ENCODE data around the gene NDUFA5.

NDUFA5 gene

GRCh38 chr7:123557398-123558288 is at the start of gene NDUFA5:
TSS of gene NDUFA5 (minus strand) at chr7:123557818. CDS start at chr7:123557795, 23 bp downstream.
- H3K36me3 ChIP-seq (ENCODE audit: insufficient read depth, low read length), result peaks cover 33% of the 10 kb centered on the region
- peak within 1 kb of the TSS; percentile 98 for H3K4me3 ChIP-seq
- peak within 1 kb of the TSS; percentile 87 for H3K27ac ChIP-seq
- DNase-seq (ENCODE audit: low read depth, low spot score), result peak; percentile 97
- TF ChIP-seq POLR2AphosphoS5 (IDR thresholded peaks at IDR 0.05; ENCODE audit: borderline replicate concordance, low read depth, low read length), result peak; percentile 84
- no peak for TF ChIP-seq EZH2 (IDR thresholded peaks at IDR 0.05)
- TF ChIP-seq FOXP2 (optimal IDR thresholded peaks at IDR 0.05; ENCODE audit: control extremely low read depth, extremely low read length, insufficient read depth), result peak; percentile 55
- no peaks in the 10 kb centered on the region for H3K9me3 ChIP-seq (ENCODE audit: low read depth, low read length)
- peak within 1 kb of the TSS; percentile 91 for H3K9ac ChIP-seq (ENCODE audit: insufficient read length)

- Histone ChIP-seq H3K27ac (no peak overlapping the region), H3K9me3 (ENCODE audit: low read depth, low read length) (no peaks in the 10 kb centered on the region), H3K9ac (ENCODE audit: insufficient read length) (no peak overlapping the region), H3K4me3 (no peak overlapping the region), H3K36me3 (ENCODE audit: insufficient read depth, low read length) (no peaks in the 10 kb centered on the region)
- DNase-seq (ENCODE audit: low read depth, low spot score), result no peak
- TF ChIP-seq POLR2AphosphoS5 (IDR thresholded peaks at IDR 0.05; ENCODE audit: borderline replicate concordance, low read depth, low read length) (no peak), EZH2 (IDR thresholded peaks at IDR 0.05) (no peak), FOXP2 (optimal IDR thresholded peaks at IDR 0.05; ENCODE audit: control extremely low read depth, extremely low read length, insufficient read depth) (no peak)
These were observed 47.1 kb upstream of the NDUFA5 start for GRCh38 chr7:123604739-123605138.

DNA sequence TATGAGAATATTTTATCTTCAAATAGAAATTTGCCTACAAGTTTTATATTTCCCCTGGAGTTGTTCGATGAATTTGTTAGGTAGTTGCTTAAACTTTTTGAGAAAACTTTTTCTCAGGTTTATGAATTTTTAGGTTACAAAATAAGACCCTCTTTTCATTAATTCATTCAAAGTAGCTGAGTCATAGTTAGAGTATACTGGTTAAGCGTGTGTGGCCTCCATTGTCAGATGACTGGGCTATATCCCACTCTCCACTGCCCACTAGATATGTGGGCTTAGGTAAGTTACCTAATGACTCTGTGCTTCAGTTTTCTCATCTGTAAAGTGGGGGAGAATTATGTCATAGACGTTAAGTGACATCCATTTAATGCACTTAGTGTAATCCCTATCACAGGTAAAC is 45.0 kb upstream of the NDUFA5 start:
- Histone ChIP-seq H3K4me3 (no peak overlapping the region), H3K9ac (ENCODE audit: insufficient read length) (no peak overlapping the region), H3K9me3 (ENCODE audit: low read depth, low read length) (no peaks in the 10 kb centered on the region), H3K36me3 (ENCODE audit: insufficient read depth, low read length) (no peaks in the 10 kb centered on the region), H3K27ac (no peak overlapping the region)
- TF ChIP-seq POLR2AphosphoS5 (IDR thresholded peaks at IDR 0.05; ENCODE audit: borderline replicate concordance, low read depth, low read length) (no peak), EZH2 (IDR thresholded peaks at IDR 0.05) (no peak), FOXP2 (optimal IDR thresholded peaks at IDR 0.05; ENCODE audit: control extremely low read depth, extremely low read length, insufficient read depth) (no peak)
- no peak for DNase-seq (ENCODE audit: low read depth, low spot score)

- no peak within 1 kb of the TSS for H3K9ac ChIP-seq (ENCODE audit: insufficient read length)
- no peak within 1 kb of the TSS for H3K27ac ChIP-seq
- no peaks in the 10 kb centered on the region for H3K36me3 ChIP-seq (ENCODE audit: insufficient read depth, low read length)
- TF ChIP-seq POLR2AphosphoS5 (IDR thresholded peaks at IDR 0.05; ENCODE audit: borderline replicate concordance, low read depth, low read length), result no peak
- no peak for TF ChIP-seq FOXP2 (optimal IDR thresholded peaks at IDR 0.05; ENCODE audit: control extremely low read depth, extremely low read length, insufficient read depth)
- TF ChIP-seq EZH2 (IDR thresholded peaks at IDR 0.05), result no peak
- no peaks in the 10 kb centered on the region for H3K9me3 ChIP-seq (ENCODE audit: low read depth, low read length)
- no peak within 1 kb of the TSS for H3K4me3 ChIP-seq
- no peak for DNase-seq (ENCODE audit: low read depth, low spot score)
These were observed 43.9 kb upstream of the NDUFA5 start, which contains the start of gene ASB15 for GRCh38 chr7:123601530-123601929. TSS of gene ASB15 (plus strand) at chr7:123601821. CDS start at chr7:123614503, 12,682 bp downstream.

DNA sequence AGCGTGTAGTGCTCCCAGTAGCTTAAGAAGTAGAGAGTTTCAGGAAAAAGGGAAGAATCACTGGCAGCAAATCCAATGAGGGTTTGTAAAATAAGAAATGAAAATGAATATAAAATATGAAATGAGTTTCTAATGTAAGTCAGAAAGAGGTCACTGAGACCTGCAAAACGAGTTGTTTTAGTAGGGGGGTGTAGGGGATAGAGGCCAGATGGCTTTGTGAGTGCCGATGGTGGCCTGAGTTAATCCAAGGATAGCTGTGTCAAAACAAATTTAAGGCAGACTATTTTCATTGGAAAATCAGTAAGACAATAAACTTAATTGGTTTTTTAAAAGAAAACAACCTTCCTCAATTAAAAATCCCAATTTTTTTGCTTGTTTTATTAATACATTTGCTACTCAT is 43.3 kb upstream of the NDUFA5 start:
- H3K36me3 ChIP-seq (ENCODE audit: insufficient read depth, low read length), result no peaks in the 10 kb centered on the region
- TF ChIP-seq FOXP2 (optimal IDR thresholded peaks at IDR 0.05; ENCODE audit: control extremely low read depth, extremely low read length, insufficient read depth), result no peak
- TF ChIP-seq POLR2AphosphoS5 (IDR thresholded peaks at IDR 0.05; ENCODE audit: borderline replicate concordance, low read depth, low read length), result no peak
- no peak for TF ChIP-seq EZH2 (IDR thresholded peaks at IDR 0.05)

GRCh38 chr7:123599766-123600165 is 42.1 kb upstream of the NDUFA5 start:
- no peak for DNase-seq (ENCODE audit: low read depth, low spot score)
- H3K9ac ChIP-seq (ENCODE audit: insufficient read length), result no peak overlapping the region
- no peak overlapping the region for H3K4me3 ChIP-seq
- no peak for TF ChIP-seq FOXP2 (optimal IDR thresholded peaks at IDR 0.05; ENCODE audit: control extremely low read depth, extremely low read length, insufficient read depth)
- TF ChIP-seq EZH2 (IDR thresholded peaks at IDR 0.05), result no peak
- TF ChIP-seq POLR2AphosphoS5 (IDR thresholded peaks at IDR 0.05; ENCODE audit: borderline replicate concordance, low read depth, low read length), result no peak
- no peaks in the 10 kb centered on the region for H3K36me3 ChIP-seq (ENCODE audit: insufficient read depth, low read length)
- no peaks in the 10 kb centered on the region for H3K9me3 ChIP-seq (ENCODE audit: low read depth, low read length)
- no peak overlapping the region for H3K27ac ChIP-seq

More for the DNA sequence above, 43.3 kb upstream of the NDUFA5 start:
- no peaks in the 10 kb centered on the region for H3K9me3 ChIP-seq (ENCODE audit: low read depth, low read length)
- no peak overlapping the region for H3K4me3 ChIP-seq
- H3K9ac ChIP-seq (ENCODE audit: insufficient read length), result no peak overlapping the region
- no peak for DNase-seq (ENCODE audit: low read depth, low spot score)
- no peak overlapping the region for H3K27ac ChIP-seq

DNA sequence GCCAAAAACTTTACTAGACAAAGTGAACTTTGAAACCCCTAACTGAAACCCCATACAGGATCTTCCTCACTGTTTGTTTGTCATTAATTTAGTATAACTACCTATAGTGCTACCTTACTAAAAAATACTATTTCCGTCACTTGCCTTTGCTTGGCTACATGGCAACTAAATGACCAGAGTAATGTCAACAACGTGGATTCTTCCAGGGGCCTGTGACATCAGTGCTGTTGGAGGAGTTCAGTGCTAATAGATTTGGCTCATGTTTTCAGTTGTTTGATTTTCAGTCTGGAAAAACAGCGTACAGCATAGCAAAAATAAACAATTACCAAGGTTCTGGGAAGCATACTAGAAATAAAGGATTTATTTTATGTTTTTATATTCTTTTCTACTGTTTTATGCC is 41.0 kb upstream of the NDUFA5 start:
- no peaks in the 10 kb centered on the region for H3K9me3 ChIP-seq (ENCODE audit: low read depth, low read length)
- H3K36me3 ChIP-seq (ENCODE audit: insufficient read depth, low read length), result no peaks in the 10 kb centered on the region
- H3K27ac ChIP-seq, result no peak overlapping the region
- DNase-seq (ENCODE audit: low read depth, low spot score), result no peak
- no peak for TF ChIP-seq FOXP2 (optimal IDR thresholded peaks at IDR 0.05; ENCODE audit: control extremely low read depth, extremely low read length, insufficient read depth)
- TF ChIP-seq POLR2AphosphoS5 (IDR thresholded peaks at IDR 0.05; ENCODE audit: borderline replicate concordance, low read depth, low read length), result no peak
- no peak for TF ChIP-seq EZH2 (IDR thresholded peaks at IDR 0.05)
- H3K4me3 ChIP-seq, result no peak overlapping the region
- no peak overlapping the region for H3K9ac ChIP-seq (ENCODE audit: insufficient read length)

- no peak overlapping the region for H3K4me3 ChIP-seq
- no peak overlapping the region for H3K27ac ChIP-seq
- H3K9ac ChIP-seq (ENCODE audit: insufficient read length), result no peak overlapping the region
- DNase-seq (ENCODE audit: low read depth, low spot score), result no peak
- no peak for TF ChIP-seq EZH2 (IDR thresholded peaks at IDR 0.05)
- no peak for TF ChIP-seq FOXP2 (optimal IDR thresholded peaks at IDR 0.05; ENCODE audit: control extremely low read depth, extremely low read length, insufficient read depth)
- TF ChIP-seq POLR2AphosphoS5 (IDR thresholded peaks at IDR 0.05; ENCODE audit: borderline replicate concordance, low read depth, low read length), result no peak
- H3K9me3 ChIP-seq (ENCODE audit: low read depth, low read length), result no peaks in the 10 kb centered on the region
- no peaks in the 10 kb centered on the region for H3K36me3 ChIP-seq (ENCODE audit: insufficient read depth, low read length)
These were observed 37.2 kb upstream of the NDUFA5 start for GRCh38 chr7:123594813-123595241.
